Hepatocyte (in vitro differentiated cells): ENCODE data around the gene PTPN20. TPM values are rescaled to one million over a fixed set of nuclear protein-coding genes. Genes with fewer than 3 reads are reported as not detected.

ENCODE experiments used
- DNase-seq: peaks from one replicate; pipeline ENCODE4 v3.0.0-alpha.2; 2016; ENCODE audit warnings: low spot score
- H2AFZ ChIP-seq: fragments of 200-600 bp; sonication (generic); 2 replicates; pipeline ENCODE4 v1.6.0; 2016; ENCODE audit warnings: antibody characterized with exemption, mild to moderate bottlenecking
- H3K27ac ChIP-seq: fragments of 200-600 bp; sonication (generic); 2 replicates; pipeline ENCODE4 v1.5.1; 2016; ENCODE audit warnings: mild to moderate bottlenecking
- H3K27me3 ChIP-seq: fragments of 200-600 bp; sonication (generic); 2 replicates; pipeline ENCODE4 v1.6.1; 2016
- H3K36me3 ChIP-seq: fragments of 200-600 bp; sonication (generic); replicated peaks from 2 replicates; pipeline ENCODE4 v1.5.1; 2016; ENCODE audit warnings: low read depth; ENCODE audit not compliant: insufficient read depth
- H3K4me1 ChIP-seq: fragments of 200-600 bp; sonication (generic); 2 replicates; pipeline ENCODE4 v1.5.1; 2016; ENCODE audit warnings: mild to moderate bottlenecking, moderate library complexity; ENCODE audit not compliant: insufficient read depth
- H3K4me2 ChIP-seq: fragments of 200-600 bp; sonication (generic); 2 replicates; pipeline ENCODE4 v1.6.0; 2016
- H3K4me3 ChIP-seq: fragments of 200-600 bp; sonication (generic); 2 replicates; pipeline ENCODE4 v1.5.1; 2016; ENCODE audit warnings: mild to moderate bottlenecking
- H3K79me2 ChIP-seq: fragments of 200-600 bp; sonication (generic); 2 replicates; pipeline ENCODE4 v1.6.0; 2017; ENCODE audit warnings: mild to moderate bottlenecking
- H3K9me2 ChIP-seq: fragments of 200-600 bp; sonication (generic); replicated peaks from 2 replicates; pipeline ENCODE4 v1.6.0; 2017; ENCODE audit warnings: mild to moderate bottlenecking; ENCODE audit not compliant: insufficient read depth
- H3K9me3 ChIP-seq: fragments of 200-600 bp; sonication (generic); 2 replicates; pipeline ENCODE4 v1.5.1; 2016; ENCODE audit warnings: low read depth, mild to moderate bottlenecking
- H4K20me1 ChIP-seq: fragments of 200-600 bp; sonication (generic); 2 replicates; pipeline ENCODE4 v1.6.0; 2016; ENCODE audit warnings: mild to moderate bottlenecking; ENCODE audit not compliant: insufficient read depth, poor library complexity, severe bottlenecking
- EZH2 ChIP-seq: fragments of 200-600 bp; sonication (generic); IDR thresholded peaks from 2 replicates; pipeline ENCODE4 v1.6.1; 2016; ENCODE audit warnings: antibody characterized with exemption, mild to moderate bottlenecking, borderline replicate concordance
- EZH2phosphoT487 ChIP-seq: fragments of 200-600 bp; sonication (generic); IDR thresholded peaks from one replicate; pipeline ENCODE4 v1.6.1; 2018; ENCODE audit warnings: antibody characterized with exemption, mild to moderate bottlenecking, low read depth, moderate library complexity; ENCODE audit not compliant: unreplicated experiment, severe bottlenecking
- WGBS: methylation state at CpG from one replicate; pipeline ENCODE4 v1.1.6; 2016; ENCODE audit warnings: low lambda C conversion rate; ENCODE audit errors: missing lambda C conversion rate; 5-methylcytosine and 5-hydroxymethylcytosine counted together
- polyA plus RNA-seq: library from polyadenylated mRNA; unstranded; fragments of >200 nt; fragmentation: Nextera tagmentation; extraction: Ambion mirVana; gene quantifications from 2 replicates; pipeline ENCODE4 v1.2.1, GENCODE V29; 2016
- total RNA-seq: library from RNA; depleted of rRNA; stranded (reverse); fragments of >200 nt; gene quantifications from 2 replicates; pipeline ENCODE4 v1.2.3, GENCODE V29; 2014
- TF ChIP-seq, protein P1 (sequence below): fragments of 200-600 bp; sonication (generic); IDR thresholded peaks from 2 replicates; pipeline ENCODE4 v1.5.1; 2016; ENCODE audit warnings: antibody characterized with exemption, mild to moderate bottlenecking; ENCODE audit not compliant: poor library complexity

Gene PTPN20
- total and polyA plus RNA-seq, 2 experiments from 2014 or later, result 0.60 TPM; not detected in 1

- Histone ChIP-seq H3K4me3 (no peak overlapping the region), H3K27ac (no peak overlapping the region), H3K9me2 (no peaks in the 10 kb centered on the region), H3K4me1 (no peaks in the 10 kb centered on the region), H3K79me2 (no peaks in the 10 kb centered on the region), H4K20me1 (no peaks in the 10 kb centered on the region), H3K9me3 (no peaks in the 10 kb centered on the region), H3K27me3 (no peaks in the 10 kb centered on the region), H3K4me2 (no peak overlapping the region), H3K36me3 (no peaks in the 10 kb centered on the region), H2AFZ (no peak overlapping the region)
- TF ChIP-seq, protein P1, sequence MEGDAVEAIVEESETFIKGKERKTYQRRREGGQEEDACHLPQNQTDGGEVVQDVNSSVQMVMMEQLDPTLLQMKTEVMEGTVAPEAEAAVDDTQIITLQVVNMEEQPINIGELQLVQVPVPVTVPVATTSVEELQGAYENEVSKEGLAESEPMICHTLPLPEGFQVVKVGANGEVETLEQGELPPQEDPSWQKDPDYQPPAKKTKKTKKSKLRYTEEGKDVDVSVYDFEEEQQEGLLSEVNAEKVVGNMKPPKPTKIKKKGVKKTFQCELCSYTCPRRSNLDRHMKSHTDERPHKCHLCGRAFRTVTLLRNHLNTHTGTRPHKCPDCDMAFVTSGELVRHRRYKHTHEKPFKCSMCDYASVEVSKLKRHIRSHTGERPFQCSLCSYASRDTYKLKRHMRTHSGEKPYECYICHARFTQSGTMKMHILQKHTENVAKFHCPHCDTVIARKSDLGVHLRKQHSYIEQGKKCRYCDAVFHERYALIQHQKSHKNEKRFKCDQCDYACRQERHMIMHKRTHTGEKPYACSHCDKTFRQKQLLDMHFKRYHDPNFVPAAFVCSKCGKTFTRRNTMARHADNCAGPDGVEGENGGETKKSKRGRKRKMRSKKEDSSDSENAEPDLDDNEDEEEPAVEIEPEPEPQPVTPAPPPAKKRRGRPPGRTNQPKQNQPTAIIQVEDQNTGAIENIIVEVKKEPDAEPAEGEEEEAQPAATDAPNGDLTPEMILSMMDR, result no peak
- TF ChIP-seq EZH2phosphoT487, result no peak
- no peak for TF ChIP-seq EZH2
- 75% methylated on average over 7 of the region's 7 CpGs for WGBS
- peak; percentile 26 for DNase-seq
Observed at GRCh38 chr10:47031211-47031900, 120.1 kb downstream of the PTPN20 start.

- Histone ChIP-seq H3K4me2 (no peak overlapping the region), H4K20me1 (no peaks in the 10 kb centered on the region), H3K4me1 (no peaks in the 10 kb centered on the region), H3K9me2 (no peaks in the 10 kb centered on the region), H3K4me3 (no peak overlapping the region), H3K27ac (no peak overlapping the region), H3K79me2 (no peaks in the 10 kb centered on the region), H3K36me3 (no peaks in the 10 kb centered on the region), H2AFZ (no peak overlapping the region), H3K9me3 (no peaks in the 10 kb centered on the region), H3K27me3 (no peaks in the 10 kb centered on the region)
- no peak for TF ChIP-seq EZH2
- no peak for TF ChIP-seq EZH2phosphoT487
- TF ChIP-seq, protein P1, result no peak
- 94% methylated on average over 7 of the region's 7 CpGs for WGBS
- DNase-seq, result no peak
Observed at GRCh38 chr10:47031901-47032465, 120.8 kb downstream of the PTPN20 start.

- Histone ChIP-seq H4K20me1 (no peaks in the 10 kb centered on the region), H3K27ac (no peak overlapping the region), H3K36me3 (no peaks in the 10 kb centered on the region), H3K27me3 (no peaks in the 10 kb centered on the region), H3K9me3 (no peaks in the 10 kb centered on the region), H3K4me1 (no peaks in the 10 kb centered on the region), H3K9me2 (no peaks in the 10 kb centered on the region), H2AFZ (no peak overlapping the region), H3K79me2 (no peaks in the 10 kb centered on the region), H3K4me2 (no peak overlapping the region), H3K4me3 (no peak overlapping the region)
- DNase-seq, result no peak
- WGBS, result 93% methylated on average over 5 of the region's 5 CpGs
- TF ChIP-seq, protein P1, result no peak
- TF ChIP-seq EZH2 (no peak), EZH2phosphoT487 (no peak)
Observed at GRCh38 chr10:47033081-47033480, 121.9 kb downstream of the PTPN20 start.
